PC-3 (cell line): ENCODE measurements around the gene RHOXF2. TPM values are rescaled to one million over a fixed set of nuclear protein-coding genes. Genes with fewer than 3 reads are reported as not detected.

Experiments
- ATAC-seq: fragments of 200-7000 bp; cut with Tn5 transposase; 2 replicates; pipeline ENCODE4 v1.9.1; 2020; ENCODE audit warnings: mild to moderate bottlenecking, moderate library complexity
- BruUV-seq: library from RNA; stranded (reverse); fragments of 400-500 nt; replicated peaks from 2 replicates; lab custom pipeline; 2021; lab: Mats Ljungman, UMichigan
- CTCF ChIA-PET: fragments of 300-600 bp; sonication (Branson Sonifier 250); formaldehyde crosslinking; loops from one replicate; lab custom pipeline; 2022; ENCODE audit warnings: antibody characterized with exemption; lab: Charles Lee
- POLR2A ChIA-PET: fragments of 300-600 bp; sonication (Branson Sonifier 250); formaldehyde crosslinking; loops from one replicate; lab custom pipeline; 2022; ENCODE audit warnings: antibody characterized with exemption; ENCODE audit not compliant: unreplicated experiment; lab: Charles Lee
- DNase-seq: peaks from one replicate; pipeline ENCODE4 v3.0.0-alpha.2; 2015
- H2AFZ ChIP-seq: fragments of 300-600 bp; sonication (generic); 2 replicates; pipeline ENCODE4 v1.6.0; 2016; ENCODE audit warnings: antibody characterized with exemption, low read length
- H3F3A ChIP-seq: fragments of 300-600 bp; sonication (generic); one replicate; pipeline ENCODE4 v1.6.0; 2017; ENCODE audit warnings: antibody characterized with exemption, low read length, control low read depth, mild to moderate bottlenecking; ENCODE audit not compliant: unreplicated experiment
- H3K27ac ChIP-seq: fragments of 300-600 bp; sonication (generic); 2 replicates; pipeline ENCODE4 v1.5.1; 2016; ENCODE audit warnings: mild to moderate bottlenecking, low read length
- H3K27me3 ChIP-seq: fragments of 300-600 bp; sonication (generic); 2 replicates; pipeline ENCODE4 v1.6.1; 2016; ENCODE audit warnings: low read length, mixed read lengths
- H3K36me3 ChIP-seq: fragments of 300-600 bp; sonication (generic); 2 replicates; pipeline ENCODE4 v1.6.1; 2016; ENCODE audit warnings: low read depth, mixed run types, low read length, mixed read lengths
- H3K4me1 ChIP-seq: fragments of 300-600 bp; sonication (generic); 2 replicates; pipeline ENCODE4 v1.5.1; 2016; ENCODE audit warnings: low read length; ENCODE audit not compliant: insufficient read depth
- H3K4me2 ChIP-seq: fragments of 300-600 bp; sonication (generic); 2 replicates; pipeline ENCODE4 v1.6.0; 2016; ENCODE audit warnings: low read length
- H3K4me3 ChIP-seq: fragments of 300-600 bp; sonication (generic); 2 replicates; pipeline ENCODE4 v1.5.1; 2016; ENCODE audit warnings: mild to moderate bottlenecking, low read length, mixed read lengths
- H3K79me2 ChIP-seq: fragments of 300-600 bp; sonication (generic); 2 replicates; pipeline ENCODE4 v1.6.1; 2017; ENCODE audit warnings: low read length, mixed read lengths
- H3K9ac ChIP-seq: fragments of 300-600 bp; sonication (generic); 2 replicates; pipeline ENCODE4 v1.6.0; 2016; ENCODE audit warnings: mild to moderate bottlenecking, low read length
- H3K9me2 ChIP-seq: fragments of 300-600 bp; sonication (generic); replicated peaks from 2 replicates; pipeline ENCODE4 v1.6.1; 2016; ENCODE audit warnings: mixed run types, low read length, mixed read lengths
- H3K9me3 ChIP-seq: fragments of 300-600 bp; sonication (generic); 2 replicates; pipeline ENCODE4 v1.6.1; 2016; ENCODE audit warnings: low read length, mixed read lengths
- H4K20me1 ChIP-seq: fragments of 300-600 bp; sonication (generic); 2 replicates; pipeline ENCODE4 v1.6.1; 2016; ENCODE audit warnings: low read length, mixed read lengths
- CTCF ChIP-seq: fragments of 300-600 bp; sonication (generic); conservative IDR thresholded peaks from 2 replicates; pipeline ENCODE4 v1.5.1; 2017; ENCODE audit warnings: antibody characterized with exemption, low read depth, mild to moderate bottlenecking, low read length
- EZH2 ChIP-seq: fragments of 300-600 bp; sonication (generic); IDR thresholded peaks from one replicate; pipeline ENCODE4 v1.6.1; 2017; ENCODE audit warnings: antibody characterized with exemption, mild to moderate bottlenecking, low read length; ENCODE audit not compliant: unreplicated experiment
- EZH2phosphoT487 ChIP-seq: fragments of 300-600 bp; sonication (generic); IDR thresholded peaks from 2 replicates; pipeline ENCODE4 v1.6.1; 2018; ENCODE audit warnings: mild to moderate bottlenecking, antibody characterized with exemption, low read length, borderline replicate concordance
- intact Hi-C: fragments of 100-400 bp; cut with micrococcal nuclease; formaldehyde crosslinking; loops from 2 replicates; pipeline ENCODE4 v1.9.0; 2023
- total RNA-seq: library from RNA; depleted of rRNA; stranded (reverse); fragments of >200 nt; gene quantifications from 2 replicates; pipeline ENCODE4 v1.2.3, GENCODE V29; 2014

The RHOXF2 gene
- total RNA-seq, 1 experiment from 2014 or later, result not detected

GRCh38 chrX:120115438-120115963 lies 42.9 kb upstream of the RHOXF2 start, which contains the start of gene RHOXF1:
RHOXF1 (minus strand) TSS chrX:120115913; CDS start chrX:120115862, 51 bp downstream.
- ATAC-seq (no peak), DNase-seq (no peak)
- no peak within 1 kb of the TSS for H3K4me2 ChIP-seq
- no peaks in the 10 kb centered on the region for H3K9me2 ChIP-seq
- H2AFZ ChIP-seq, result no peak within 1 kb of the TSS
- no peak within 1 kb of the TSS for H3K27ac ChIP-seq
- no peak for TF ChIP-seq EZH2
- TF ChIP-seq CTCF, result no peak
- TF ChIP-seq EZH2phosphoT487, result no peak
- H3K9ac ChIP-seq, result no peak within 1 kb of the TSS
- no TSS peak for BruUV-seq
- no peaks in the 10 kb centered on the region for H3K79me2 ChIP-seq
- H3K27me3 ChIP-seq, result no peaks in the 10 kb centered on the region
- ChIA-PET POLR2A (no interaction called here), CTCF (no interaction called here)
- peaks cover 8% of the 10 kb centered on the region; the same call in 1 of the 2 replicates for H3K4me1 ChIP-seq
- H3K9me3 ChIP-seq, result no peaks in the 10 kb centered on the region
- no peaks in the 10 kb centered on the region for H4K20me1 ChIP-seq
- H3F3A ChIP-seq, result no peaks in the 10 kb centered on the region
- intact Hi-C loops, result no loop called here
- no peaks in the 10 kb centered on the region for H3K36me3 ChIP-seq
- H3K4me3 ChIP-seq, result no peak within 1 kb of the TSS

- no TSS peak for BruUV-seq
- CTCF ChIA-PET, result interaction anchor here (1.0 kb wide), 1 partner anchor 28 kb away, joined by 16 read pairs; no protein-coding TSS in a partner anchor
Observed at GRCh38 chrX:120120223-120120622, 38.2 kb upstream of the RHOXF2 start.

More at GRCh38 chrX:120120223-120120622, 38.2 kb upstream of the RHOXF2 start:
- no peak overlapping the region for H3K4me2 ChIP-seq
- DNase-seq, result peak; percentile 77
- no peaks in the 10 kb centered on the region for H3K36me3 ChIP-seq
- no peaks in the 10 kb centered on the region for H3F3A ChIP-seq
- TF ChIP-seq CTCF, result no peak
- TF ChIP-seq EZH2phosphoT487, result no peak
- no peak for TF ChIP-seq EZH2
- H4K20me1 ChIP-seq, result no peaks in the 10 kb centered on the region
- no peaks in the 10 kb centered on the region for H3K9me3 ChIP-seq
- H3K27ac ChIP-seq, result no peak overlapping the region
- H2AFZ ChIP-seq, result no peak overlapping the region
- intact Hi-C loops, result no loop called here
- peak; percentile 90 for ATAC-seq
- no peaks in the 10 kb centered on the region for H3K9me2 ChIP-seq
- no peaks in the 10 kb centered on the region for H3K27me3 ChIP-seq
- no peak overlapping the region for H3K4me3 ChIP-seq
- 0 out of 2 replicates have a peak, but pooled peaks cover 3% of the 10 kb centered on the region for H3K4me1 ChIP-seq
- no peak overlapping the region for H3K9ac ChIP-seq
- POLR2A ChIA-PET, result no interaction called here
- H3K79me2 ChIP-seq, result no peaks in the 10 kb centered on the region
